Uterus (tissue), 2 donors: ENCODE data around the gene AHNAK.

Experiments
- CTCF ChIP-seq, 4 experiments: fragments of 200-600 bp in 2 of 4; fragments of 450-650 bp in 2 of 4; sonication (generic) in 2 of 4; IDR thresholded peaks; one replicate each; pipeline ENCODE4 v1.5.1; 2016 to 2019; ENCODE audit warnings: antibody characterized with exemption in 4 of 4, mild to moderate bottlenecking in 2 of 4, moderate library complexity in 1 of 4
- POLR2A ChIP-seq, 2 donors: fragments of 450-650 bp; IDR thresholded peaks; one replicate each; pipeline ENCODE4 v1.6.1; 2016; ENCODE audit warnings: antibody characterized with exemption in 2 of 2, mild to moderate bottlenecking in 1 of 2, moderate library complexity in 1 of 2

- TF ChIP-seq CTCF (IDR thresholded peaks at IDR 0.05) (no peak), POLR2A (IDR thresholded peaks at IDR 0.05) (no peak)
These were observed 89.1 kb downstream of the AHNAK start for GRCh38 chr11:62457478-62457877.
